NCI-H2171 treated with DMSO at 0.1 percent for 48 hours (cell line): Measurements from ENCODE around the gene DCDC2.
"Not testable (repeated sequence)": the region's sequence is repeated elsewhere in the genome, so short reads cannot be mapped to it uniquely, and the experiment has no call there.

ENCODE experiments used
- DNase-seq: peaks from one replicate; lab custom pipeline; 2025; lab: John Stamatoyannopoulos, UW

Gene DCDC2

DNA sequence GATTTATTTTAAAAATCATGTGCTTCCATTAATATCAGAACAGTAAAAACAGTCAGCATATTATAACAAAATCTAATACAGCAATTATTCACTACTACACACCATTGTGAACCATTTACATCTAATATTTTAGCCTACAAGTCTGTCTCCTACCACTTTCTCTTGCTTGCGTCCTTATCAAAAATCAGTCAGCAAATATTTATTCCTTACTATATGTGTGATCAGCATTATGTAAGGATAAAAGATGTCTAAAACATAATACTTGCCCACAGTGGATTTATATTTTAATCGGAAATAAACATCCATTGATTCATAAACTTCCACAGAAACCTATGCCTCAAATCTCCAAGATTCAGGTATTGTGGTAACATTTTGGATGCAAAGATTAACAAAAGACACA, 132.0 kb downstream of the DCDC2 start:
- no peak for DNase-seq

DNA sequence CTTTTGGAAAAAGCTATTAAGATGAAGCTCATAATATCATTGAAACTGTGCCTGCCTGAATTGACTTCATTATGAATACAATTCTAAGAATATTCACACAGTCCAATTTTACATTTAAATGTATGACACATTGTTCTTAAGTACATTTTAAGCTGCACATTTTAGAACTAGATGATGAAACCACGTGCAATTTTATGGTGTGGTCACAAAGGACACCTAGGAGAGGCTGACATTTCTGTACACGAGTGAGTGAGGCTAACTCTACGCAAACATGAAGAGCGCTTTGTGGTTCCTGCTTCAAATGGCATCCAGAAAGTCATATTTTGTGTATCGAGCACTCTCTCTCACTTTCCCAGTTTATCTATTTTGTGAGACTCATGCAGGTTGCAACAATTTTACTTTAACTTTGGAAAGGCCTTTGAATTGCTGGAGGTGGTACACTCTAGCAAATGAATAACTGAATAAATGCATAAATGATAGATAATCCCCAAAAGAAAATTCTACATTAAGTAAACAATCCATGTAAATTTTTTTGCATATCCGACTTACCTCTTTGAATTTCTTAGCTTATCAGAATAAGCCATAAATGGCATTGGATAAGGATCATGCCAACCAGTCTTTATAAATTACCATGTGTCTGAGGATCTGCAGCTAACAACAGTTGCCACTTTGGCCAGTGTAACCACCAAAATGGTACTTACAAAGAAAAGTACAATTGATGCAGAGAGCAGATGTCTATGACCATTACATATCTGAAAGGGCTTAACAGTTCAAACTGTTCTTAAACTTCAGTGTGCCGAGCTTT, 134.5 kb downstream of the DCDC2 start:
- no peak for DNase-seq

GRCh38 chr6:24219670-24220069, 138.2 kb downstream of the DCDC2 start:
- no peak for DNase-seq

- no peak for DNase-seq
These were observed 142.9 kb downstream of the DCDC2 start for GRCh38 chr6:24214984-24215383.

DNA sequence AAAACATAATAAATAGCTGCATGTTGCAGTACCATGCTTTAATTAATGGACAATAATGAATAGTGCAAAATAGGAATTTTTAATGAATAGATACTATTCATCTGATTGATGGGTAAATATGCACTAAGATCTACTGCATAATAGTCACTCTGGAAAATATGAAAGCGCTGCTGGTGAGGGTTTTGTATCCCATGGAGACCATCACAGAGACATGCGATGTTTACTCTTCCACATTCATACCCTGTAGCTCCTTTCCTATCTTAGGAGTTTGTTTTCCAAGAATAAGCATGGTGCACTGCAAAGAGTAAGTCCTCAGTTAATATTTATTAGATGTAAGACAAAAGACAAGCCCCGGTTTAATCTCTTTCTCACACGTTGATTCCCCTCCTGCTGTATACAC, 150.4 kb downstream of the DCDC2 start:
- DNase-seq, result no peak

DNA sequence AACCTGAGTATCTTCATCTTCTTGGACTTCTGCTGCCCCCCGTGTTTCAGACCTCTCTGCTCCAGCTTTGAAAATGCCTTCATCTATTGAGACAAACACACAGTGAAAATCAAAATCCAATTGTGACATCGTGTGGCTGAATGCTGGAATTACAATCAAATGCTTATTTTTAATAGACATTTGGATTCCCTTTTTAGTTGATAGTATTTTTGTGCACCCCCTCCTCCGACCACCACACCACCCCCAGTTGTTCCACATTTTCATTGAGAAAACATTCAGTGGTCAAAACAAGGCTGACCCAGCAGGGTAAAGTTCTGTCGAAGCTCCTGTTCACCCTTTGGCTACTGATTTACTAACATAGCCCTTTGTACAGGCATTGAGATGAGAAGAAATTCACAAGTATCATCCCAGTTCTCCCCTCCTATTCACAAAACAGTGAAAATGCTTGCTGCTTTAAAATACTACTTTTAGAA, 152.8 kb downstream of the DCDC2 start:
- peak; percentile 85 for DNase-seq

- not testable (repeated sequence) for DNase-seq
These were observed 153.7 kb downstream of the DCDC2 start for GRCh38 chr6:24204113-24204512.

DNA sequence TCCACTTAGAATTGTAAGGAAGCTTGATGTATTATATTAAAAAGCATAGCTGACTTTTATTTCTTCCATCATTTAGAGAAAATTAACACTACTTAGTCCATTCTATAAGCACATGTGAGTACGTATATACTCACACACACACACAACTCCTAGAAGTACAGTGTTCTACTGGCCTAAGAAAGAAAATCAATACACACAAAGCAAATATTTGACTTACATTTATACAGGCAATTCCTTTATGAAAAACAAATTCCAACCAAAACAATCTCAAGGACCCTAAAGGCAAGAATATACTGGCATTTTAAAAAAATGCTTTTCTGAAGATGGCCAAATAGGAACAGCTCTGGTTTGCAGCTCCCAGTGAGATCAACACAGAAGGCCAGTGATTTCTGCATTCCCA, 160.0 kb downstream of the DCDC2 start:
- DNase-seq, result no peak

DNA sequence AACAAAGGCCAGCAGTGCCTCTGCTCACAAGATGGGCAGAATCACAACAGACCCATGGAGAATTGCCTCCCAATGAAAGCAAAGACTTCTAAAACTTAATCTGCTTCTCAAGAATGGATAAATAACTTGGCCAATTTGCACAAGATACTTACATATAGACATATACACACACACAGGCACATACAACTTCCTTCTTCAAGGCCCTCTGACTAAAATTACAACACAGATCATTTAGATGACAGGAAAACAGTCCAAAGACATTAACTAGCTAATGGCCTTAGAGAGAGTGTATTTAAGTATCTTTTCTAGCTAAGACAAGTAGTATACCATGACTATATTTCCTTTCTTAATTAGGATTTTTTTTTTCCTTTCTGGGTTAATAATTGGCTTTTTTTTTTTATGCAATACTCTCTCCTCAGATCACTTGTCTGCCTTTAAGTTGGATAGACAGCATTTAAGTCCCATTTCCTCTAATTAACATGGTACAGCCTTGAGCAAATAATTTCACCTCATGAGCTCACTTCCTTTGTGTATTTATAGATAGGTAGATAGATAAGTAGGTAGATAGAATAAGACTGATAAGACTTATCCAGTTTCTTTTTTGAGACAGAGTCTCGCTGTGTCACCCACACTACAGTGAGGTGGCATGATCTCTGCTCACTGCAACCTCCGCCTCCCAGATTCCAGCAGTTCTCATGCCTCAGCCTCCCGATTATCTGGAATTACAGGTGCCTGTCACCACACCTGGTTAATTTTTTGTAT, 161.8 kb downstream of the DCDC2 start:
- no peak for DNase-seq

GRCh38 chr6:24194978-24195700, 162.7 kb downstream of the DCDC2 start:
- no peak for DNase-seq

DNA sequence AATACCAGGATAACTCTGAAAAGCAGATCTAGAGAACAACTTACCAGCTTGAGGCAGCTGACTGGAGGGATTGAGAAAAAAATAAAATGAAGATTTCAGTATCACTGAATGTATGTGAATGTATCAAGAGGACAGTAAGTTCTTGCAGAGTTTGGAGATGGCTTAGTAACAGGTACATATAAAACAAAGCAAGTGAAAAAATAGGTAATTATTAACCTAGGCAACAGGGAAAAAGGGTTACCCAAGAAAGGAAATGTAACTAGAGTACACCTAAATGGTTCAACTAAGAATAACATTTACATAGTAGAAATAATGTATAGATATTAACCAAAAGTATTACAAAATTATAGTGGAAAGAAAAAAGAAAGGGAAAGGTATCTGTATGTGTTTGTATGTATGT, 164.5 kb downstream of the DCDC2 start:
- no peak for DNase-seq

DNA sequence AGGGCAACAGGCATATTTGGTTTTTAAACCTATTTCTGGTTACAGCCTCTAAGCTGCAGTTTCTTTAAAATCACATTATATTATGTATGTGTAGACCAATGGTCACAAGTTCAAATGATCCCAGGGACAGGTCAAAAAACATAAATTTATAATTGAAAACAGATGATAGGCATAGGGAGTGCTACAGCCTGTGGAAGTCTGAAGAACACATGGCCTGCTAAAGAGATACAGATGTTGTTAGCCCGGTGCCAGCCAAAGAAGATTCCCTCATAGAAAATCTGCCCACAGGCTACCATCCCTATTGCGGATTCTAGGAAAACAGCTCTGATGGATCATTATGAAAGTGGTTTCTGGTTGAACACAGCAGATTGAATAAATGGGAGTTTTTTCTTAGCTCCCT, 166.5 kb downstream of the DCDC2 start:
- peak; percentile 18 for DNase-seq

GRCh38 chr6:24188578-24189080, 169.2 kb downstream of the DCDC2 start:
- DNase-seq, result no peak

DNA sequence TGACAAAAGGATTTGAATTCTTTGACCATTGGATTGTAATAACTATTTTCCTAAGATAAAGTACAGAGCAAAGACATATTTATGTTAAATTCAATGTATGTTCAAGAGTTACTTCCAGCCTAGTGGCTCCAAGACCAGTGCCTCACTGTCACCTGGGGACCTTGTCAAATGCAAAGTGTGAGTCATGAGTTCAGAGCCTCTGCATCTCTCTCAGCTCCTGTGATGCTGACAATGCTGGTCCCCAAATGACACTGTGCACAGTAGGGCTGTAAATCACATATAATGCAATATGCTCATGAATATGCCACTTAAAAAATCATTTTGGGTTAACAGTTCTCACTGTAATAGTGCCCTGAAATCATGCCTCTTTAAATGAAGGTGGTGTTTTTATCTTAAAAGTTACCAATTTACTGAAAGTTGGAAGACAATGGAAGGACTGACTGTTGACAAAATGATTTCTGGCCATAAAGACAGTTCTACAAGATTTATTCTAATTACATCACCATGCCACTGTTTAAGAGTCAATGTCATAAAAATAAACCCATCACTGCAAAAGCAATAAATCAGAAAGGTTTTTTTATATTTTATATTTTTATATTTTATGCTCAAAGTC, 169.8 kb downstream of the DCDC2 start:
- no peak for DNase-seq

GRCh38 chr6:24186349-24186748, 171.5 kb downstream of the DCDC2 start:
- no peak for DNase-seq

GRCh38 chr6:24183584-24183983, 174.3 kb downstream of the DCDC2 start:
- no peak for DNase-seq

DNA sequence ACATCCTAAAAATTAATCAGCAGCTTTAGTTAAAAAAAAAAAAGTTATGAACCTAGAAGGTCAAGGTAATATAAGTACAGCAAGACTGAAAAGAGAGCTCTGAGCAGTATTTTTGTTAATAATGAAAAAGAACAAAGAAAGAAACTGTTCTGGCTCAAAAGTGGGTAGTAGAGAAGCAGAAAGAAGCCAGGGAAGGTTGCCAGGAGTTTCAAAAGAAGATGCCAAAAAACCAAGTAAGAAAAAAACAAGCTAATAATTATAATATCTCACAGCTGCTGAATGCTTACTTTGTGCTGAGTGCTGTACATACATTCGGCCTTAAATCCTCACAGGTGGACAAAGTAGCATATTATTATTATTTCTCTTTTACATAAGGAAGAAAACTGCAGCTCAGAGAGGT, 200.0 kb downstream of the DCDC2 start:
- DNase-seq, result no peak

GRCh38 chr6:24154121-24154520, 203.7 kb downstream of the DCDC2 start:
- no peak for DNase-seq

- no peak for DNase-seq
These were observed 205.8 kb downstream of the DCDC2 start for GRCh38 chr6:24152014-24152413.

GRCh38 chr6:24149836-24150235, 208.0 kb downstream of the DCDC2 start:
- DNase-seq, result no peak

GRCh38 chr6:24149296-24149695, 208.6 kb downstream of the DCDC2 start:
- DNase-seq, result no peak

- DNase-seq, result no peak
These were observed 209.2 kb downstream of the DCDC2 start for GRCh38 chr6:24148684-24149083.
